Measurements from ENCODE around the gene SORCS2.

DNA sequence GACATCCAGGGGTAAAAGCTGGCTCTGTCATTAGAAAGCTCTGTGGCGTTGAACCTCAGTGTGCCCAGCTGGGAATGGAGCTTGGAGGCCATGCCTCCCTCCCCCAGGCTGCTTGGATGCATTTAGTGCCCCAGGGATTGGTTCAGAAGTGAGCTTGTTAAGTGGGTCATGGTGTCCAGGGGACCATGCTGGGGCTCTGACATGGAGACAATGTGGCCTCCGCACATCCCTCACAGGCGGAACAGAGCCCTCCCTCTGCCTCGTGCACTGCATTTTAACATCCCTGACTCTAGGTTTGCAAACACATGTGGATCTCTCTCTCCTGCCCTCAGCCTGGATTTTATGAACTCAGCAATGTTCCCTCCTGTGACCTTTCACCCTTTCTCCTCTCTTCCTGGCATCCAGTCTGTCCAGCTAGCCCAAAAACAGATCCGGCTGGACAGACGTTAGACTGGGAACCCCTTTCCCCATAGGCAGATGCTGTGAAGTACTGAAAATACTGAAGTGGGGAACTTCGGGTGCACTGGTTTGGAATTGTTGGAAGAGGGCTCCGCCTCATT, 81.5 kb downstream of the SORCS2 start:
- TF ChIP-seq EP300 (IDR thresholded peaks at IDR 0.05; ENCODE audit: borderline replicate concordance) (no peak), RAD21 (IDR thresholded peaks at IDR 0.05; ENCODE audit: low read depth) (no peak), FOXM1 (IDR thresholded peaks at IDR 0.05; ENCODE audit: borderline replicate concordance, low read depth) (no peak), TEAD4 (IDR thresholded peaks at IDR 0.05) (no peak), EGR1 (IDR thresholded peaks at IDR 0.05) (no peak), TCF12 (IDR thresholded peaks at IDR 0.05; ENCODE audit: low read depth) (no peak), TAF1 (IDR thresholded peaks at IDR 0.05; ENCODE audit: low read depth) (no peak), CREB1 (IDR thresholded peaks at IDR 0.05; ENCODE audit: low read depth) (no peak), CEBPB (IDR thresholded peaks at IDR 0.05) (no peak), YY1 (IDR thresholded peaks at IDR 0.05; ENCODE audit: low read depth) (no peak)
- TF ChIP-seq, protein P1, sequence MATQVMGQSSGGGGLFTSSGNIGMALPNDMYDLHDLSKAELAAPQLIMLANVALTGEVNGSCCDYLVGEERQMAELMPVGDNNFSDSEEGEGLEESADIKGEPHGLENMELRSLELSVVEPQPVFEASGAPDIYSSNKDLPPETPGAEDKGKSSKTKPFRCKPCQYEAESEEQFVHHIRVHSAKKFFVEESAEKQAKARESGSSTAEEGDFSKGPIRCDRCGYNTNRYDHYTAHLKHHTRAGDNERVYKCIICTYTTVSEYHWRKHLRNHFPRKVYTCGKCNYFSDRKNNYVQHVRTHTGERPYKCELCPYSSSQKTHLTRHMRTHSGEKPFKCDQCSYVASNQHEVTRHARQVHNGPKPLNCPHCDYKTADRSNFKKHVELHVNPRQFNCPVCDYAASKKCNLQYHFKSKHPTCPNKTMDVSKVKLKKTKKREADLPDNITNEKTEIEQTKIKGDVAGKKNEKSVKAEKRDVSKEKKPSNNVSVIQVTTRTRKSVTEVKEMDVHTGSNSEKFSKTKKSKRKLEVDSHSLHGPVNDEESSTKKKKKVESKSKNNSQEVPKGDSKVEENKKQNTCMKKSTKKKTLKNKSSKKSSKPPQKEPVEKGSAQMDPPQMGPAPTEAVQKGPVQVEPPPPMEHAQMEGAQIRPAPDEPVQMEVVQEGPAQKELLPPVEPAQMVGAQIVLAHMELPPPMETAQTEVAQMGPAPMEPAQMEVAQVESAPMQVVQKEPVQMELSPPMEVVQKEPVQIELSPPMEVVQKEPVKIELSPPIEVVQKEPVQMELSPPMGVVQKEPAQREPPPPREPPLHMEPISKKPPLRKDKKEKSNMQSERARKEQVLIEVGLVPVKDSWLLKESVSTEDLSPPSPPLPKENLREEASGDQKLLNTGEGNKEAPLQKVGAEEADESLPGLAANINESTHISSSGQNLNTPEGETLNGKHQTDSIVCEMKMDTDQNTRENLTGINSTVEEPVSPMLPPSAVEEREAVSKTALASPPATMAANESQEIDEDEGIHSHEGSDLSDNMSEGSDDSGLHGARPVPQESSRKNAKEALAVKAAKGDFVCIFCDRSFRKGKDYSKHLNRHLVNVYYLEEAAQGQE (IDR thresholded peaks at IDR 0.05; ENCODE audit: low read depth): no peak
- TF ChIP-seq, protein P2, sequence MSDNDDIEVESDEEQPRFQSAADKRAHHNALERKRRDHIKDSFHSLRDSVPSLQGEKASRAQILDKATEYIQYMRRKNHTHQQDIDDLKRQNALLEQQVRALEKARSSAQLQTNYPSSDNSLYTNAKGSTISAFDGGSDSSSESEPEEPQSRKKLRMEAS (IDR thresholded peaks at IDR 0.05): no peak

All from Ishikawa (cell line).